Large intestine (tissue), 3 donors: ENCODE data around the gene PRR14L. TPM values are rescaled to one million over a fixed set of nuclear protein-coding genes. Genes with fewer than 3 reads are reported as not detected.
"Not testable (repeated sequence)": the region's sequence is repeated elsewhere in the genome, so short reads cannot be mapped to it uniquely, and the experiment has no call there.

Source experiments
- DNase-seq, 2 donors: peaks; one replicate each; pipeline versions ENCODE4 v3.0.0 to v3.0.0-alpha.2; 2013
- H3K27ac ChIP-seq: one replicate; pipeline ENCODE4 v1.5.1; 2013; ENCODE audit warnings: low read length
- H3K27me3 ChIP-seq: 2 replicates; pipeline ENCODE4 v1.6.1; 2013; ENCODE audit warnings: low read length; ENCODE audit not compliant: control insufficient read depth, insufficient read depth
- H3K36me3 ChIP-seq: 2 replicates; pipeline ENCODE4 v1.6.1; 2013; ENCODE audit warnings: low read length; ENCODE audit not compliant: control insufficient read depth, insufficient read depth
- H3K4me1 ChIP-seq: one replicate; pipeline ENCODE4 v1.6.1; 2013; ENCODE audit warnings: low read length; ENCODE audit not compliant: control insufficient read depth, insufficient read depth
- H3K4me3 ChIP-seq: one replicate; pipeline ENCODE4 v1.5.1; 2013; ENCODE audit warnings: low read length
- H3K9me3 ChIP-seq: one replicate; pipeline ENCODE4 v1.6.1; 2013; ENCODE audit warnings: mild to moderate bottlenecking, low read depth, low read length, moderate library complexity; ENCODE audit not compliant: control insufficient read depth
- WGBS: methylation state at CpG from one replicate; pipeline ENCODE4 v1.1.5; 2013; ENCODE audit warnings: low lambda C conversion rate; ENCODE audit not compliant: insufficient coverage; 5-methylcytosine and 5-hydroxymethylcytosine counted together
- polyA plus RNA-seq: library from polyadenylated mRNA; unstranded; fragments of 120-200 nt; gene quantifications from one replicate; pipeline ENCODE4 v1.2.1, GENCODE V29; 2013

PRR14L gene
- polyA plus RNA-seq, 1 donor, result 23.9 TPM

GRCh38 chr22:31661851-31662667, 87.9 kb downstream of the PRR14L start, which contains the start of gene PISD:
Gene PISD (minus strand): TSS chr22:31662215. CDS start chr22:31662208, 7 bp downstream.
- DNase-seq, result peak; percentile 99
- Histone ChIP-seq H3K27ac (peak within 1 kb of the TSS; percentile 87), H3K27me3 (no peaks in the 10 kb centered on the region), H3K4me1 (peaks cover 12% of the 10 kb centered on the region), H3K4me3 (peak within 1 kb of the TSS; percentile 50), H3K36me3 (no peaks in the 10 kb centered on the region), H3K9me3 (no peaks in the 10 kb centered on the region)
- no CpG with 5 or more reads among the region's 52 CpGs for WGBS

DNA sequence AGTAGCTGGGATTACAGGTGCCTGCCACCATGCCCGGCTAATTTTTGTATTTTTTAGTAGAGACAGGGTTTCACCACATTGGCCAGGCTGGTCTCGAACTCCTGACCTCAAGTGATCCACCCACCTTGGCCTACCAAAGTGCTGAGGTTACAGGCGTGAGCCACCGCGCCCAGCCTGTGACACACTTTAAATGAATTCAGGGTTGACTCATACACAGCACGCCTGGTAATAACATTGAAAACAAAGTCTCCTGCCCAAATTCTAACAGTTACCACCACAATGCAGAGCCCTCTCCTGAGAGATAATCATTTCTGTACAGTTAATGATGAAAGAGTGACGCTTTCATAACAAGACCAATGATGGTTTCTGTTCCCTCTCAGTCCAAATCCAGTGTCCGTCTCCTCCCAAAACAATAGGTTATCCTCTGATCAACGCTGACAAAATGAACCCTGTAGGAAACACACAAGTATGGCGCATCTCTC, 89.0 kb downstream of the PRR14L start:
- Histone ChIP-seq H3K4me3 (peak overlapping the region; percentile 50), H3K4me1 (peaks cover 12% of the 10 kb centered on the region)
- DNase-seq, result peak; percentile 10 to 31

DNA sequence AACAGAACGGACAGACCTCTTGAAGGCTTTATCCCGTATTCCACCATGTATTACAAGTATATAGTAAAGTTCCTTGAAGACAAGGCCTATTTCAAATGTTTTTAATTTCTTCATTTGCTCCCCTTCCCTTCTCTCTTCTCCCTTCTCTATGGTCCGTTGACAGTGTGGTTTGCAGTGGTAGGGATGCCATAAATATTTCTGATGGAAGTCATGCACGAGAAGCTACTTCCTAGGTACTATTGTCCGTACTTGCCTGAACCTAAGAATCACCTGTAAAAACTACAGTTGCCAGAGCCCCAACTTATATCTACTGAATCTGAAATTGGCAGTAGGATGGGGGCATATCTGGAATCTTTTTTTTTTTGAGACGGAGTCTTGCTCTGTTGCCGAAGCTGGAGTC, 90.7 kb downstream of the PRR14L start:
- peaks cover 2% of the 10 kb centered on the region for H3K36me3 ChIP-seq
- WGBS, result 100% methylated on average over 1 of the region's 7 CpGs
- H3K4me1 ChIP-seq, result peaks cover 12% of the 10 kb centered on the region

More for the DNA sequence above, 89.0 kb downstream of the PRR14L start:
- 45% methylated on average over 2 of the region's 10 CpGs for WGBS
- not testable (repeated sequence) for H3K27me3 ChIP-seq, H3K36me3 ChIP-seq, H3K9me3 ChIP-seq
- peak overlapping the region; percentile 87 for H3K27ac ChIP-seq

DNA sequence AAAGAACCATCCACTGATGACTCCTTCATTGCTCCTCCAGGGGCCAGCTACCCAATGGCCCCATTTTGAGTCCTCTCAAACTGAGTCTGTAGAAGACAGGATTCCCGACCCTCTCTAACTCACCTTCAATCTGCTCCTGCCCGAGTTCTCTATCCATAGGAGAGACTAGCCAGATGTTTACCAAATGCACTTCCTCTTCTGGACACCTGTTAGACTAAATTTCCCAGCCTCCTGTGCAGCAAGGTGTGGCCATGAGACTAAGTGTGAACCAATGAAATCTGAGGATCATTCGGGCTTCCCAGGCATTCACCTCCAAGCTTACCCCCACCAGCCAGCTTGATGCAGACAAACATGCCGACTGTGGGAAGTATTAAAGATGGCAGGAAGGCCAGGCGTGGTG, 95.5 kb downstream of the PRR14L start:
- Histone ChIP-seq H3K9me3 (no peaks in the 10 kb centered on the region), H3K27ac (no peak overlapping the region), H3K4me1 (no peaks in the 10 kb centered on the region), H3K36me3 (peaks cover 8% of the 10 kb centered on the region), H3K27me3 (no peaks in the 10 kb centered on the region), H3K4me3 (no peak overlapping the region)
- no CpG with 5 or more reads among the region's 5 CpGs for WGBS
- no peak for DNase-seq

More for the DNA sequence above, 90.7 kb downstream of the PRR14L start:
- H3K4me3 ChIP-seq, result no peak overlapping the region
- H3K27ac ChIP-seq, result no peak overlapping the region
- H3K27me3 ChIP-seq, result no peaks in the 10 kb centered on the region
- no peaks in the 10 kb centered on the region for H3K9me3 ChIP-seq
- DNase-seq, result no peak

DNA sequence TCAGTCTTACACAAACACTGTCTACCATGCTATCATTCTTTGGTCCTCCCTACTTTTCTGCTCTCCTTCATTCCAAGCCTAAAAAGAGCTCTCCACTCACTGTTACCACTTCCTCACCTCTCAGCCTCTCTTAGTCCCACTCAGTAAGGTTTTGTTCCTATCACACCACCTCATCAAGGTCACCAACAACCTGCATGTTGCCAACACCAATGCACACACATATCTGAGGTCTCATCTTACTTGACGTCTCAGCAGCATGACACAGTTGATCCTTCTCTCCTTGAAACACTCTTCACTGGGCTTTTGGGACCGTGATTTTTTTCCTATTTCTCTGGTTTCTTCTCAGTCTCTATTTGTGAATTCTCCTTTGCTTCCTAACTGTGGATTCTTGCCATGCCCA, 96.0 kb downstream of the PRR14L start:
- H3K27ac ChIP-seq, result no peak overlapping the region
- WGBS, result 83% methylated on average over 2 of the region's 2 CpGs

GRCh38 chr22:31652911-31653684, 96.8 kb downstream of the PRR14L start:
- Histone ChIP-seq H3K27ac (no peak overlapping the region), H3K4me1 (no peaks in the 10 kb centered on the region), H3K4me3 (no peak overlapping the region), H3K9me3 (no peaks in the 10 kb centered on the region), H3K36me3 (peaks cover 17% of the 10 kb centered on the region), H3K27me3 (no peaks in the 10 kb centered on the region)
- 83% methylated on average over 3 of the region's 9 CpGs for WGBS
- DNase-seq, result no peak

More for the DNA sequence above, 96.0 kb downstream of the PRR14L start:
- Histone ChIP-seq H3K27me3 (no peaks in the 10 kb centered on the region), H3K4me1 (no peaks in the 10 kb centered on the region), H3K9me3 (no peaks in the 10 kb centered on the region), H3K36me3 (peaks cover 12% of the 10 kb centered on the region), H3K4me3 (no peak overlapping the region)
- DNase-seq, result no peak

- no CpG with 5 or more reads among the region's 9 CpGs for WGBS
- peaks cover 26% of the 10 kb centered on the region for H3K36me3 ChIP-seq
- no peaks in the 10 kb centered on the region for H3K9me3 ChIP-seq
- H3K4me1 ChIP-seq, result peaks cover 7% of the 10 kb centered on the region
- H3K27ac ChIP-seq, result no peak overlapping the region
- no peaks in the 10 kb centered on the region for H3K27me3 ChIP-seq
- no peak overlapping the region for H3K4me3 ChIP-seq
- no peak for DNase-seq
These were observed 97.8 kb downstream of the PRR14L start for GRCh38 chr22:31652088-31652487.

DNA sequence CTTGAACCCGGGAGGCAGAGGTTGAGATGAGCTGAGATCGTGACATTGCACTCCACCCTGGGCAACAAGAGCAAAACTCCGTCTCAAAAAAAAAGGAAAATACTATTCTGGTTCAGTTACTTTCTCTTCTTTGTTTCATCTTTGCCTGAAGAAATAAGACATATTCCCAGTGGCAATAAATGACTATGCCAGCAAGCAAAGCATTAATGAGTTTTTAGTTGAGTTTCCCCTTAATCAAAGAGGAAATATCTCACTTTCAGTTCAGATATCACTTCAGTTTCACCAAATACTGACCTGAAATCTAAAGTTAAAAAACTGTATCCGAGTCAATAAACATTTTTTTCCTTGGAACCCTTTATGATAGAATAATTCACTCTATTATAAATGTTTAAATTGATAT, 98.3 kb downstream of the PRR14L start:
- WGBS, result no CpG with 5 or more reads among the region's 4 CpGs
- Histone ChIP-seq H3K4me1 (peaks cover 10% of the 10 kb centered on the region), H3K9me3 (no peaks in the 10 kb centered on the region), H3K27ac (no peak overlapping the region), H3K4me3 (no peak overlapping the region), H3K36me3 (peaks cover 26% of the 10 kb centered on the region), H3K27me3 (no peaks in the 10 kb centered on the region)
- no peak for DNase-seq

GRCh38 chr22:31650391-31650790, 99.5 kb downstream of the PRR14L start:
- no peak overlapping the region for H3K27ac ChIP-seq
- no peak for DNase-seq
- H3K9me3 ChIP-seq, result no peaks in the 10 kb centered on the region
- H3K4me1 ChIP-seq, result peaks cover 16% of the 10 kb centered on the region
- WGBS, result no CpG with 5 or more reads among the region's 6 CpGs
- H3K36me3 ChIP-seq, result peaks cover 31% of the 10 kb centered on the region
- H3K27me3 ChIP-seq, result no peaks in the 10 kb centered on the region
- no peak overlapping the region for H3K4me3 ChIP-seq

DNA sequence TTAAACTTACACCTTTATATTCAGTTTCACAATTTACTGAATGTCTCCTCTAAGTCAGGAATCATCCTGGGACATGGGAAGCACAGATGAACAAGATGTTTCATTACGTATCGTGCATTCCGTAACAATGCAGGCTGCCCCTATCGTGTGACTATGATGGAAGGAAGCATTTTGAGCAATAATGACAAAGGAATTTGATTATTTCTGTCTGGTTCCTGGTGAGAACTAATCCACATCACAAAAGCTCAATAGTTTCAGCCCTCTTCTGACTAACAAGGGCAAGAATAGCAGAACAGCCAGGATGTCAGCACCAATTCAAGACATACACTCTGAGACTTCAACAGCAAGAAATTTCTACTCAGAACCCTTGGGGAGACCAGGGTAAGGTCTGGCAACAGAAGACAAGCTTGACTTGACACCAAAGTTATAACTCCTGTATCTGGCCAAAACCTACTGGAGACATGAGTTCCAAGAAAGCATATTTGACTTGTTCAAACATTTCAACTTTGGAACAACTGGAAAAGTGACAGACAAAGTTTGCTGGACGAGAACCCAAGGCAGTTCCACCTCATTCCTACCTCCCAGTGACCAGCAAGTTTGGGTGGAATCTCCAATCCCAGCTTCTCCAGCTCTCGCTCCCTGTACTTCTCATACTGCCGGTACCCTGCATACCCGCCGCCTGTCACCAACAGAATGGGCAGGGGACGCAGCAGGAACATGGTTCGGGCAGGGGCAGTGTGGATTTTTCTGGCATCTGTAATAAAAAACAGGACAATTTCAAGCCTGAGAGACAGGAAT, 102.2 kb downstream of the PRR14L start:
- Histone ChIP-seq H3K27me3 (no peaks in the 10 kb centered on the region), H3K27ac (no peak overlapping the region), H3K4me1 (peaks cover 16% of the 10 kb centered on the region), H3K4me3 (no peak overlapping the region), H3K9me3 (no peaks in the 10 kb centered on the region), H3K36me3 (peaks cover 38% of the 10 kb centered on the region)
- DNase-seq, result no peak
- WGBS, result 90% methylated on average over 2 of the region's 11 CpGs
